ENCODE data around the gene TAX1BP1.
A peak's percentile ranks its signal among the peaks of the same experiment; 100 is the strongest.

TAX1BP1 gene

GRCh38 chr7:27714831-27715444 lies 25.0 kb upstream of the TAX1BP1 start:
- TF ChIP-seq GATA3 (IDR thresholded peaks at IDR 0.05; ENCODE audit: low read depth, low read length): no peak
- no peak for TF ChIP-seq GATA2 (IDR thresholded peaks at IDR 0.05; ENCODE audit: low read depth, low read length)

- no peak for TF ChIP-seq GATA2 (IDR thresholded peaks at IDR 0.05; ENCODE audit: low read depth, low read length)
- no peak for TF ChIP-seq GATA3 (IDR thresholded peaks at IDR 0.05; ENCODE audit: low read depth, low read length)
Observed at GRCh38 chr7:27723085-27723484, 16.9 kb upstream of the TAX1BP1 start.

- no peak for TF ChIP-seq GATA2 (IDR thresholded peaks at IDR 0.05; ENCODE audit: low read depth, low read length)
- TF ChIP-seq GATA3 (IDR thresholded peaks at IDR 0.05; ENCODE audit: low read depth, low read length): no peak
Observed at GRCh38 chr7:27727058-27727457, 12.9 kb upstream of the TAX1BP1 start.

- TF ChIP-seq GATA3 (IDR thresholded peaks at IDR 0.05; ENCODE audit: low read depth, low read length) (no peak), GATA2 (IDR thresholded peaks at IDR 0.05; ENCODE audit: low read depth, low read length) (no peak)
Observed at GRCh38 chr7:27730112-27730511, 9.8 kb upstream of the TAX1BP1 start.

- TF ChIP-seq GATA3 (IDR thresholded peaks at IDR 0.05; ENCODE audit: low read depth, low read length) (no peak), GATA2 (IDR thresholded peaks at IDR 0.05; ENCODE audit: low read depth, low read length) (no peak)
Observed at GRCh38 chr7:27734583-27734982, 5.4 kb upstream of the TAX1BP1 start.

- TF ChIP-seq GATA3 (IDR thresholded peaks at IDR 0.05; ENCODE audit: low read depth, low read length) (no peak), GATA2 (IDR thresholded peaks at IDR 0.05; ENCODE audit: low read depth, low read length) (no peak)
Observed at GRCh38 chr7:27735165-27735564, 4.8 kb upstream of the TAX1BP1 start.

- no peak for TF ChIP-seq GATA2 (IDR thresholded peaks at IDR 0.05; ENCODE audit: low read depth, low read length)
- no peak for TF ChIP-seq GATA3 (IDR thresholded peaks at IDR 0.05; ENCODE audit: low read depth, low read length)
Observed at GRCh38 chr7:27735831-27736230, 4.1 kb upstream of the TAX1BP1 start.

GRCh38 chr7:27737178-27737577 lies 2.8 kb upstream of the TAX1BP1 start:
- TF ChIP-seq GATA2 (IDR thresholded peaks at IDR 0.05; ENCODE audit: low read depth, low read length) (no peak), GATA3 (IDR thresholded peaks at IDR 0.05; ENCODE audit: low read depth, low read length) (no peak)

- TF ChIP-seq GATA3 (IDR thresholded peaks at IDR 0.05; ENCODE audit: low read depth, low read length) (no peak), GATA2 (IDR thresholded peaks at IDR 0.05; ENCODE audit: low read depth, low read length) (no peak)
Observed at GRCh38 chr7:27737616-27738015, 2.3 kb upstream of the TAX1BP1 start.

- TF ChIP-seq GATA2 (IDR thresholded peaks at IDR 0.05; ENCODE audit: low read depth, low read length): peak; percentile 34; the same call in 1 of the 2 replicates
- no peak for TF ChIP-seq GATA3 (IDR thresholded peaks at IDR 0.05; ENCODE audit: low read depth, low read length)
Observed at GRCh38 chr7:27739301-27739908, 557 bp upstream of the TAX1BP1 start.

- TF ChIP-seq GATA3 (IDR thresholded peaks at IDR 0.05; ENCODE audit: low read depth, low read length) (no peak), GATA2 (IDR thresholded peaks at IDR 0.05; ENCODE audit: low read depth, low read length) (no peak)
Observed at GRCh38 chr7:27740449-27741086, 606 bp downstream of the TAX1BP1 start.

- no peak for TF ChIP-seq GATA2 (IDR thresholded peaks at IDR 0.05; ENCODE audit: low read depth, low read length)
- TF ChIP-seq GATA3 (IDR thresholded peaks at IDR 0.05; ENCODE audit: low read depth, low read length): no peak
Observed at GRCh38 chr7:27745064-27745583, 5.2 kb downstream of the TAX1BP1 start.

- TF ChIP-seq GATA2 (IDR thresholded peaks at IDR 0.05; ENCODE audit: low read depth, low read length) (no peak), GATA3 (IDR thresholded peaks at IDR 0.05; ENCODE audit: low read depth, low read length) (no peak)
Observed at GRCh38 chr7:27746486-27746885, 6.5 kb downstream of the TAX1BP1 start.

GRCh38 chr7:27746978-27747377 lies 7.0 kb downstream of the TAX1BP1 start:
- no peak for TF ChIP-seq GATA2 (IDR thresholded peaks at IDR 0.05; ENCODE audit: low read depth, low read length)
- TF ChIP-seq GATA3 (IDR thresholded peaks at IDR 0.05; ENCODE audit: low read depth, low read length): no peak

Data from SH-SY5Y (cell line).